NCI-H1105 (cell line): ENCODE measurements around the gene STK24.

Experiments used
- DNase-seq: peaks from one replicate; lab custom pipeline; 2025; lab: John Stamatoyannopoulos, UW

The STK24 gene

GRCh38 chr13:98556142-98556816 lies 20.6 kb downstream of the STK24 start:
- DNase-seq: no peak

DNA sequence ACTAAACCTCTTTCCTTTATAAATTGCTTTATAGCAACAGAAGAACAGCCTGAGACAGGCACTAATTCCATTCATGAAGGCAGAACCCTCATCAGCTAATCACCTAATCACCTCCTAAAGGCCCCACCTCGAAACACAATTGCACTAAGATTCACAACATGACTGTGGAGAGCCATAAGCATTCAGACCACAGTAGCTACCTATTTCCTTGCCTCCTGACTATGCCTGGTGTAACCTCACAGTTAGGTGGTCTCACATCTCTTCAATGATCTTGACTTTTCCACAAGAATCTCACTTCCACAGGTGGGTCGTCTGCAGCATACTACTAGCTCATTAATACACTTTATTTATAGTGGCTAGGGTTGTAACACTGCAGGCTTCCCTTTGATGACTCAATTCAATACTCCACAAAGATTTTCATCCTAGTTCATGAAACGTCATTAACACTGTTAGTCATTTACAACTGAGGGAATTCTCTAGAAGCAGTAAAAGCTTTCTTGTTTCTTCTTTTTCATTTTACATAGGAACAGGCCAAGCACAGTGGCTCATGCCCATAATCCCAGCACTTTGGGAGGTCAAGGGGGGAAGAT lies 27.1 kb downstream of the STK24 start:
- DNase-seq: no peak

DNA sequence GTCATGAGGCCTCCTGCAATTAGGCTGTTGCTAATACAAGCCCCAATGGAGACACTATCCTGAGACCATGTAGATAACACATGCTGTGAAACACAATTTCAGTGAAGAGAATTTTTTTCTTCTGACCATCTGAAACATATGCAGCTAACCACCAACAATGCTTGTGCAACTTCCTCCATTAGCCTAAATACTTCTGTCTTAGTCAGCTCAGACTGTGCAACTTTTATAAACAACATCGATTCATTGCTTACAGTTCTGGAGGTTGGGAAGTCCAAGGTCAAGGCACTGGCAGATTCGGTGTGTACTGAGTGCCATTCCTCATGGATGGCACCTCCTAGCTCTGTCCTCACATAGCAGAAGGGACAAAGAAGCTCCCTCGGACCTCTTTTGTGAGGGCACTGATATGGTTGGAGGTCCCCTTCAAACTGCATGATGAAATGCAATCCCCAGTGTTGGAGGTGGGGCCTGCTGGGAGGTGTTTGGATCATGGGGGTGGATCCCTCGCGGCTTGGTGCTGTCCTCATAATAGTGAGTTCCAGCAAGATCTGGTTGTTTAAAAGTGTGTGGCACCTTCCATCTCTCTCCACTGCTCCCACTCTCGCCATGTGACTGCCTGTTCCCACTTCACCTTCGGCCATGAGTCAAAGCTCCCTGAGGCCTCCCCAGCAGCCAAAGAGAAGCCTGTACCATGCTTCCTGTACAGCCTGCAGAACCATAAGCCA lies 27.7 kb downstream of the STK24 start:
- DNase-seq: no peak

DNA sequence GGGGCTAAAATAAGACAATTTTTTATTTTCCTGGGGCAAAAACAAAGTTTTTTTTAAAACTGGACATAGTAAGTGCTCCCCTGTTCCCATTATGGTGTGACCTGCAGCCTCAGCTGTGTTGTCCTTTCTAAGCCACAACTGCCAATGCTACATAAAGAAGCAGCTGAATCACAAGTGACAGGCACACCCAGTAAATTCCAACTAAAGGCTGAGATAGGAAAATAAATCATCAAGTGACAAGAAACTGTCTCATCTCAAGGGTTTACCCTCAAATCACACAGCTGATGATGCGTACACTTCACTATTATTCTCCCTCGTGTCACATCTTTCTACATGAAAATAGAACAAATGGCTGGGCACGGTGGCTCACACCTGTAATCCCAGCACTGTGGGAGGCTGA lies 28.7 kb downstream of the STK24 start:
- DNase-seq: no peak

GRCh38 chr13:98547455-98547854 lies 29.5 kb downstream of the STK24 start:
- no peak for DNase-seq

DNA sequence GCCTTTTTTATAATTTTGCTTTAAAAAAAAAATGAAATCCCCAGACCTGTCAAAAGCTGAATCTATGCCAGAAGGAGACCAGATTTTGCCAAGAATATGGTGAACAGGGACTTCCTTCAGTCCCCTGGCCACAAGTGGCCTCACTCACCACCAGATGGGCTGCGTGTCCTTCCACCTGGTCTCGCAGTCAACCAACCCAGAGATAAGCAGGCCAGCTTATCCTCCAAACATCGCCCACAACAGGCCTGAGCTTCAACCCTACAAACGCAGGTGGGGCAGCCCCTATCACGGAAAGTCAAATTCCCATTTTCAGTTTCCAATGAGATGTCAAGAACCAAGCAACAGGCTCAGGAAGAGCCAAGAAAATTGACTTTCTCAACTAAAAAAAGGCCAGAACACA lies 30.5 kb downstream of the STK24 start:
- DNase-seq: no peak

- DNase-seq: no peak
These were observed 32.7 kb downstream of the STK24 start for GRCh38 chr13:98544104-98544710.

DNA sequence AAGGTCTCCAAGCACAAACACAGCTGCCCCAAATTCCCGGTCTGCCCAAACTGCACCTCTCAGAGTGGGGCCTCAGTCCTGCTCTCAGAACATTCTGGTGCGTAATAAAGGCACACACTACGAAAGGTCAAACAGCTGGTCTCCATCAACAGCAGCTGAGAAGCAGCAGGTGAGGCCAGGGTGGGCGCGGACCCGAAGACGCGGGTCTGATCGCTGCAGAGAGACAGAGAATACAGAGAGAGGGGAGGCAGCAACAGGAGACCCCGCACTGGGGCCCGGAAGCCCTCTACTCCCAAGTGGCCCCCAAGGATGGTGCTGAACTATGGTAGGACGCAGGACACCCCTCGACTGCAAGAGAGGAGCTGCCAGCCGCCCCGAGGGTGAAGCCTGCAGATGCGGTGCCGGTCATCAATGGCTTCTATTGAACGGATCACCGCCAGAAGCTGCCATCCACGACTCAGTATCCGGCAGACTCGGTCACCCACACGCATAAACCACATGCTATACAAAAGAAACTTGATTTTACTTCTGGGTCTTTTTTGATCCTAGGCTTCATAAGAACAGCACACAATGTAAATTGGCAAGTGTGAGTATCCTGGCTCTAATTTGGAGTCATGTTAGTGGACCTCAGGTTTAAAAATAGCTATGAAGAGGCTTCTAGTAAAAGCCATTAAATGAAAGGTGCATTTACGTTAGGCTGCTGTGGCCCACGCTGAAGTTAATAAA lies 33.4 kb downstream of the STK24 start:
- DNase-seq: no peak

DNA sequence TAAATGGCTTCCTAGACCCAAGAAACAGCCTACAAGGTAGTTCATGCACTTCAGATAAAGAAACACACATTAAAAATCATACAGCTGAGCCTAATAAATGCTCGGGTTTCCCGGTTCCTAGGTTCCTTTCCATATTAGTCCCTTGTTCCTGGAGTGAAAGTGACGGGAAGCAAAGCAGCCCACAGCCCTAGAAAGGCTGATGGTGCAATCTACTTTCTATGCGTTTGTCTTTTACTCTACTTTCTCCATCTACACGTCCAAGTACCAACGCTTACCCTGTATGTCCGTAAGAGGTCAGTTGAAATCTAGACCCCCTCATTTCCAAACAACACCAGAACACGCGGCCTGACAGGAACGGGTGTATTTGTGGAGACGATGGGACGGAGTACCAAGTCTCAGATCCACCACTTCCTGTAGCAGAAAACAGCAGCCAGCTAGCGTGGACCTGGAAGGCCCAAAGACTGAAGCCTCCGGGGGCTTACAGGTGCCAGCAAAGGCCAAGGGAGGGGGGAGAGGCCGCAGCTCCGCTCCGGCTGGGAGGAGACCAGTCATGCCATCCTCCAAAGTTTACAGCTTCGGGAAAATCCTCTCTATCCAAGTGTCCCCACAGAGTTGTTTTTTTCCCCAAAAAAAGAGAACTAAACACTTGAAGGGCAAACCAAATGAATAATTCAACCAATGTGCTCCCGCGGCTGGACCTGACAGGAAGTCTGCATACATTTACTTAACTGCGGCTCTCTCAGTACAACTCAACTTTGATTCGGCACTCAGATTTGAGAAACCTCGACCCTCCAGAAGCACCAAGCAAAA lies 34.1 kb downstream of the STK24 start:
- DNase-seq: no peak

DNA sequence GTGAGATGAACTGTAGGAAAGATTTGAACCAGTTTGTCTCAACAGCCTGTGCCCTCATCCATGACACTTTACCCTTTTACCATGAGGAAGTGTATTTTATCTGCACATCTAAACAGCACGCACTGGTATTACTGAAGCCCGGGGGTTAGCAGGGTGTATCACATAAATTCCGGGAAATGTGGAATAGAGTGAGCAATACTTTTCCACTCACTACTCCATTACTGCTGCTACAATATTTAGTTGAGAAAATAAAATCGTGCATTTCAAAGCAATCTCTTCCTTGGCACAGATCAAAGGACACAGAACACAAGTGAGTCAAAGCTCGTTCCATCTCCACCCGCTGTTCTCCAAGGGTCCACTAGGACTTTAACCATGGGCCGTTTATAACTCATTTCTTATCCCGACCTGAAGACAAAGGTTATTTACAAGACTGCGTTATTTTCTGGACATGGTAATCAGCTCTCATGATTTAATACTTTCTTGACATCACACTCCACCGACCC lies 35.2 kb downstream of the STK24 start:
- no peak for DNase-seq

GRCh38 chr13:98541191-98541590 lies 35.7 kb downstream of the STK24 start:
- DNase-seq: no peak

GRCh38 chr13:98540476-98540875 lies 36.4 kb downstream of the STK24 start:
- DNase-seq: no peak

DNA sequence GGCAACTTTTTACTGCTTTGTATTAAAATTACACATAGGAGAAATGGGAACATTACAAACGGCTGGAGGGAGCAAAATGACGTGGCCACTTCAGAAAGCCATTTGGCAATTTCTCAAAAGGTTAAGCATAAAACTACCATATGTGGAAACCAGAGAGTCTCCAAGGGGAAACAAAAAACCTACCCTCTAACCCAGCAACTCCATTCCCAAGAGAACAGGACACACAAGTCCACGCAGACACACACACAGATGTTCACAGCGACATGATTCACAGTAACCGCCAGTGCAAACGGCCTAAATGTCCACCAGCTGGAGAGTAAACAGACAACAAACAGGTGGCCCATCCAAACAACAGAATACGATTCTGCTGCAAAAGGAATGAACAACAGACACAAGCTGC lies 37.2 kb downstream of the STK24 start:
- no peak for DNase-seq

DNA sequence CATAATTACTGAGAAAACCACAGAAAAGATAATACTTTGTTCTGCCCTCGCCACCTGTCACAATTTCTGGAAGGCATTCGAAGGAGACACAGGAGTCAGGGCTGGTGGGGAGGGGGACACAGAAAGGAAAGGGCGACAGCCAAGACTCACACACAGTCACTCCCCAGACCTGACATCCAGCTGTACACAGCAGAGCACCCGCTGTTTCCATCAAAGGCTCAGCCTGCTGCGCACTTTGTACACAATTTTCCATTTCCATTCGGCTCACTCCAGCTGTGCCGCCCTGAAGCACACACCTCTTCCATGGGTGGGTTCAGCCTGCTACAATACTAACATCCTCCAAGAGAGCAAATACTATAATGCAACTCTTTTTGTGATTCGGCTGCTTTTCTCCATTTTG lies 38.0 kb downstream of the STK24 start:
- no peak for DNase-seq

GRCh38 chr13:98537740-98538139 lies 39.2 kb downstream of the STK24 start:
- DNase-seq: no peak

DNA sequence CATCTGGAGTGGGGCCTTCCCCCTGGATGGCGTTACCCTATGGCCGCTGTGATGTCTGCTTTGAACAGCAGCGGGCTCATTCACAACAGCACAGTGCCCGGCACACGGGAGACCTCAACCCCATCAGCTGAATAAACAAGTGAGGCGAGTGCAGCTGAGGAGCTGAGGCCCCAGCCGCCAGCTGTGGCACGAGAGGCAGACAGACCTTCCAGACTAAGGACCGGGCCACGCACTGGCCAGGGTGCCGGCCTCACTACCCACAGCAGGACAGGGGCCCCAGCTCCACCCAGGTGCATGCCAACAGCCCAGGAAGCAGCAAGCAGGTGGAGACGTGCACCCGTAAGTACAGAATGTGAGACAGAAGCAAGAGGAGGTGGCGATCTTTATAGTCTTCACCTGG lies 39.6 kb downstream of the STK24 start:
- no peak for DNase-seq

GRCh38 chr13:98536729-98537128 lies 40.2 kb downstream of the STK24 start:
- no peak for DNase-seq

DNA sequence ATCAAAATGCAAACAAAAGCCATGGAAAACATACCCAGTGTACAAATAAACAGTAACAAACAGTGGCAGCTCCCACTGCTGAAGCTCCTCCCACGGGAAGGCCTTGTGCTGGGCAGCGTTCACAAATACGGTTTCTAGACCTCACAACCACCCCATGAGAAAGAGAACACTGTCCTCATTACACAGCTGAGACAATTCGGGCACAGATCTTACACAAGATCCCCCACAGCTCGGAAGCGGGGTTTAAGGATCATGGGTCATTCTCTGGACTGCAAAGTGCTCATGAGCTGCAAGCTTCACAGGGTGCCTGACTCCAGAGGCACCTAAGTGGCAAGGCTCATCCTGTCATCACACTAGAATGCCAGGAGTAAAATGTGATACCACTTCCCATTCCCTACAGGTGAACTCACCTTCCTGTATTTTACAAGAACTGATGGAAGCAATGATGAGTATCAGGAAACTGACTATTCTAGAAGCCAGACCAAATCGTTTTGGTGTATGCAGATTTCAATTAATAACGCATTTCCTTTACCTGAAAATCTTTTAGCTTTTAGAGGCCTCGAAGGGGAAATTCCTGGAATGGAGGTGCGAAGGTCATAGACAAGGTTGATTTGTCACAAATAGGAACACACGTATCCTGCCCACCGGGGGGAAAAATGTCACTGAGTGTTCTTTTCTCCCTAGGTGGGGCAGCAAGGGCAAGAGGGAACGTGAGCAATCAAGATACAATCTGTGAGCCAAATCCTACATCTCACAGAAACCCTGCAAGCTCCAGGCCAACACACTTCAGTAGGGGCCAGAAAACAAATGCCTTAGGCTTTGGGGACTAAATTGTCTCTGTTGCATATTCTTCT lies 41.2 kb downstream of the STK24 start:
- DNase-seq: no peak

- no peak for DNase-seq
These were observed 42.1 kb downstream of the STK24 start for GRCh38 chr13:98534821-98535220.

DNA sequence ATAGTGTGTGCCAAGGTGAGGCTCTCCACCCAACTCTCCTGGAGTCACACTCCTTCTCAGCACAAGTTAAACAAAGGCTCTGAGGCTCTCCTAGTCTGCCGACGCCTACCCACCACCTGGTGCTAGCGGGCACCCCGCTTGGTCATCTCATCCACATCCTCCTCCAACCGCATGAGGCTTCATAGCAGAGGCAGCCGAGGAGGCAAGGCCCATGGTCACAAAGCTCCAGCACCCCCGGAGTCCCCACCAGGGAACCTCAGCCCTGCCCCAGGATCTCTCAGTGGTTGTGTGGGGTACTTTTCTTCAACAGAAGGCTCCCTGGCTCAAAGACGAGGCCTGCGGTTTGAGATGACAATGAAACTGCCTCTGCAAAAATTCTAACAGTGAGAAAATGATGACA lies 43.0 kb downstream of the STK24 start:
- DNase-seq: no peak
